Naive thymus-derived CD8-positive, alpha-beta T cell (primary cell): ENCODE data around the gene GNA12. TPM values are rescaled to one million over a fixed set of nuclear protein-coding genes. Genes with fewer than 3 reads are reported as not detected.

Experiments used
- ATAC-seq, 2 donors: fragments of 150-1000 bp; cut with Tn5 transposase in 1 of 2; sonication (Bioruptor Pico), chemical (Tn5 transposase) in 1 of 2; 1 replicate in 1 of 2; 2 replicates in 1 of 2; pipeline ENCODE4 v1.10.0; 2021; ENCODE audit warnings: mild to moderate bottlenecking in 2 of 2, moderate library complexity in 2 of 2
- POLR2A ChIA-PET: fragments of 350-600 bp; sonication (Branson Sonifier 250); formaldehyde crosslinking; loops from one replicate; lab custom pipeline; 2021; ENCODE audit warnings: antibody characterized with exemption; lab: Charles Lee
- DNase-seq, 10 donors: peaks; one replicate each; pipeline versions ENCODE4 v3.0.0 to v3.0.0-alpha.2; 2020 to 2022
- H3K27ac Mint-ChIP-seq, 10 donors: one replicate each; pipeline ENCODE4 v1.8.0; 2020 to 2022; ENCODE audit warnings: mild to moderate bottlenecking in 10 of 10, mixed read lengths in 10 of 10, moderate library complexity in 4 of 10, inconsistent platforms in 1 of 10
- H3K27me3 Mint-ChIP-seq, 5 donors: one replicate each; pipeline ENCODE4 v1.8.0; 2021 to 2022; ENCODE audit warnings: mixed read lengths in 5 of 5
- H3K36me3 Mint-ChIP-seq, 3 donors: one replicate each; pipeline ENCODE4 v1.8.0; 2020 to 2022; ENCODE audit warnings: mixed read lengths in 3 of 3, mild to moderate bottlenecking in 2 of 3, inconsistent platforms in 1 of 3
- H3K4me1 Mint-ChIP-seq, 4 donors: one replicate each; pipeline ENCODE4 v1.8.0; 2021 to 2022; ENCODE audit warnings: mixed read lengths in 4 of 4
- H3K4me3 Mint-ChIP-seq, 10 donors: one replicate each; pipeline ENCODE4 v1.8.0; 2020 to 2022; ENCODE audit warnings: mild to moderate bottlenecking in 10 of 10, mixed read lengths in 10 of 10, moderate library complexity in 6 of 10, inconsistent platforms in 1 of 10
- H3K9me3 Mint-ChIP-seq, 9 donors: one replicate each; pipeline ENCODE4 v1.8.0; 2020 to 2022; ENCODE audit warnings: mixed read lengths in 9 of 9, mild to moderate bottlenecking in 3 of 9, inconsistent platforms in 1 of 9, moderate library complexity in 1 of 9
- polyA plus RNA-seq, 3 donors: library from polyadenylated mRNA; unstranded; fragments of 300-500 nt; fragmentation: Illumina TruSeq; gene quantifications; one replicate each; pipeline ENCODE4 v1.2.3, GENCODE V29; 2021
- total RNA-seq, 8 experiments: library from RNA in 2 of 8; stranded (reverse) in 2 of 8; gene quantifications; one replicate each; pipeline ENCODE4 v1.2.3 and lab custom pipeline; 2021 to 2026

Gene GNA12
- total and polyA plus RNA-seq, 5 experiments from 2014 or later = 4.6 to 21.4 (median 13.7) TPM

GRCh38 chr7:2819161-2819953 lies 24.8 kb downstream of the GNA12 start:
- Mint-ChIP-seq H3K27me3 (no peaks in the 10 kb centered on the region), H3K9me3 (no peaks in the 10 kb centered on the region), H3K27ac (no peak overlapping the region), H3K4me3 (no peak overlapping the region), H3K36me3 (peaks cover 0 to 8% (median 3%) of the 10 kb centered on the region in 3 donors), H3K4me1 (peaks cover 27 to 40% (median 28%) of the 10 kb centered on the region in 4 donors)
- no peak for DNase-seq
- ATAC-seq = no peak
- POLR2A ChIA-PET = no interaction called here

- H3K4me1 Mint-ChIP-seq = peaks cover 21 to 36% (median 22%) of the 10 kb centered on the region in 4 donors
- POLR2A ChIA-PET = no interaction called here
- DNase-seq (no peak), ATAC-seq (no peak)
- H3K36me3 Mint-ChIP-seq = peaks cover 0 to 15% (median 7%) of the 10 kb centered on the region in 3 donors
- H3K27me3 Mint-ChIP-seq = no peaks in the 10 kb centered on the region
- no peak overlapping the region for H3K4me3 Mint-ChIP-seq
- no peaks in the 10 kb centered on the region for H3K9me3 Mint-ChIP-seq
- no peak overlapping the region for H3K27ac Mint-ChIP-seq
Observed at GRCh38 chr7:2818653-2819052, 25.5 kb downstream of the GNA12 start.

DNA sequence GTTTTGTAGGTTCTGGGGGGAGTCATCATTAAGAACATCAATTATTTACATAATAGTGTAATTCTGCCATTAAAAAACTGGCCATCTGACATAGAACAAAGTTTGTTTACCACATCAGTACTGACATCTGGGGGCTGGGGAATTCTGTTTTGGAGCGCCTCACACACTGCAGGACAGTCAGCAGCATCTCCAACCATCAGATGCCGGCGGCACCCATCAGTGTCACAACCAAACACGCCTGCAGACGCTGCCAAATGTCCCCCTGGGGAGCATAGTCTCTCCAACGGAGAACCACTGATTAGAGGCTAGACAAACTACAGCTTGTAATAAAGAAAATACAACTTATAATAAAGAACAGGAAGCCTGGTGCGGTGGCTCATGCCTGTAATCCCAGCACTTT lies 26.0 kb downstream of the GNA12 start:
- Mint-ChIP-seq H3K4me1 (peaks cover 21 to 36% (median 22%) of the 10 kb centered on the region in 4 donors), H3K27ac (no peak overlapping the region), H3K27me3 (no peaks in the 10 kb centered on the region), H3K4me3 (no peak overlapping the region), H3K9me3 (no peaks in the 10 kb centered on the region), H3K36me3 (peaks cover 0 to 18% (median 11%) of the 10 kb centered on the region in 3 donors)
- ATAC-seq (no peak), DNase-seq (no peak)
- POLR2A ChIA-PET = no interaction called here

DNA sequence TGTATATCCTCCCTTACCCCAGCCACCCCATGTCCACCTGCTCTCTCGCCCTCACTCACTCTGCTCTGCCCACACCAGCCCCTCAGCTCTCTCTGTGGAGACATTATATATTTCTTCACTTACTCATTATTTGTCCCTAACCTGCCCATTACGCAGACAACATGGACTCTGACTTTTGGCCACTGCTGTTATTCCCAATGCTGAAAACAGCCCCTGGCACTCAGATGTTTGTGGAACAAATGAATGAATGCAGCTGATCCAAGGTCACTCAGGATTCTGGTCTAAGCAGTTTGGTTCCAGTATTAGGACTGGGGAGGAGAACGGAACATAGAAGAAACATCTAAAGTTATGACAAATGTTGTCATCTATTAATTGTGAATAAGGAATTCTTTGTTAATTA lies 26.7 kb downstream of the GNA12 start:
- H3K4me1 Mint-ChIP-seq = peaks cover 21 to 35% (median 23%) of the 10 kb centered on the region in 4 donors
- no peaks in the 10 kb centered on the region for H3K9me3 Mint-ChIP-seq
- H3K27ac Mint-ChIP-seq = peak overlapping the region in 2 of 10 donors; percentile 35 to 58
- no peak overlapping the region for H3K4me3 Mint-ChIP-seq
- no peaks in the 10 kb centered on the region for H3K27me3 Mint-ChIP-seq
- DNase-seq = no peak
- H3K36me3 Mint-ChIP-seq = peaks cover 0 to 18% (median 11%) of the 10 kb centered on the region in 3 donors
- no peak for ATAC-seq
- POLR2A ChIA-PET = no interaction called here

DNA sequence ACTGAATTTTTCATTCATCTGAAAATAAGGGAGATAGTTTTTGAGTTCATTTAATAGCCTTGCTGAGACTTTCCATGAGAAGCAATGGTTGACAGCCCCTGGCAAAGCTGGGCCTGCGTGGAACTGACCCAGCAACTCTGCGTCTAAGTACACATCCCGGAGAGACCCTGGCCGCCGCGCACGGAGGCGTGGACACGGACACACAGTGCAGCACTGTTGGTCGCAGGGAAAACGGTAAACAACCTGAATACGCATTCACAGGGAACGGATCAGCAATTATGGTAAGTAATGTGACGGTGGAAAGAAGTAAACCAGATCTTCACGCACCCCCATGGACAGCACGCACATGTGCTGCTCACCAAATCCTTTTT lies 28.2 kb downstream of the GNA12 start:
- H3K9me3 Mint-ChIP-seq = no peaks in the 10 kb centered on the region
- POLR2A ChIA-PET = no interaction called here
- peaks cover 10 to 28% (median 20%) of the 10 kb centered on the region in 4 donors for H3K4me1 Mint-ChIP-seq
- no peaks in the 10 kb centered on the region for H3K27me3 Mint-ChIP-seq
- peaks cover 0 to 22% (median 12%) of the 10 kb centered on the region in 3 donors for H3K36me3 Mint-ChIP-seq
- no peak overlapping the region for H3K4me3 Mint-ChIP-seq
- ATAC-seq = no peak
- DNase-seq = no peak
- H3K27ac Mint-ChIP-seq = no peak overlapping the region

- Mint-ChIP-seq H3K9me3 (no peaks in the 10 kb centered on the region), H3K27me3 (no peaks in the 10 kb centered on the region), H3K4me3 (no peak overlapping the region), H3K36me3 (peaks cover 0 to 22% (median 12%) of the 10 kb centered on the region in 3 donors), H3K27ac (peak overlapping the region in 3 of 10 donors; percentile 34 to 55 (median 35)), H3K4me1 (peaks cover 8 to 32% (median 21%) of the 10 kb centered on the region in 4 donors)
- ATAC-seq = no peak
- POLR2A ChIA-PET = no interaction called here
- DNase-seq = no peak
Observed at GRCh38 chr7:2814946-2815874, 28.9 kb downstream of the GNA12 start.

DNA sequence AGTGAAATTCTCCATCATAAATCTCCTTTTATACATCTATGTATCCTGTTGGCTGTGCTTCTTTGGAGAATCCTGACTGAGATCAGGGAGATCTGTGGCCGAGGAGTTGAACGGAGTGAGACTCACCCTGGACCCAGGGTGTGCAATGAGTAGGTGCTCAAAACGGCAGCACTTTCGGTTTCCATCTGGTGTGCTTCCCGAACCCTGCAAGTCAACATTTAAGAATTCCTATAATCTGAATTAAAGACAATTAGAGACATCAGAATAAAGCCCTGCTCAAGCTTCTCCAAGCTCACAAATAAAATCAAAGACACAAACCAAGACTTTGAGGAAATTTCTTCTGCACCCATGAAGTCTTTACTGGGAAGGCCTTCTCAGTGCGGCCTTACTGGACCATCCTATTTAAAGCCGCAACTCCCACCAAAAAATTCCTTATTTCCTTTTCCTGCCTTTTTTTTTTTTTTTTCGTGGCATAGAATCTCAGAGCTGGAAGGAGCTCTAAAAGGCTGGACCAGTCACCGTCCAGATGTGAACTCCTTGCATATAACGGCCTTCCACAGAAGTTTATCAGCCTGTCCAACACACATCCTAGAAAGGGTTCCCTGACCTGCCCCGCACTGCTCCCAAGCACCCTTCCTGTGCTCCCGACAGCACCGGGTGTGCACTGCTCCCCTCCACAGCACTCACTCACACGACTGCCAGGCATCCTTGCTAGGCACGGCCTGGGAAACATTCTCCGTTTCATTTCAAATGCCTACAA lies 29.7 kb downstream of the GNA12 start:
- Mint-ChIP-seq H3K4me3 (no peak overlapping the region), H3K4me1 (peaks cover 5 to 24% (median 16%) of the 10 kb centered on the region in 4 donors), H3K36me3 (peaks cover 0 to 18% (median 12%) of the 10 kb centered on the region in 3 donors), H3K9me3 (no peaks in the 10 kb centered on the region), H3K27me3 (no peaks in the 10 kb centered on the region), H3K27ac (peak overlapping the region in 2 of 10 donors; percentile 34 to 35)
- DNase-seq = no peak
- ATAC-seq = no peak
- POLR2A ChIA-PET = no interaction called here

- no peak overlapping the region for H3K4me3 Mint-ChIP-seq
- POLR2A ChIA-PET = no interaction called here
- H3K4me1 Mint-ChIP-seq = peaks cover 11 to 24% (median 22%) of the 10 kb centered on the region in 4 donors
- H3K27me3 Mint-ChIP-seq = no peaks in the 10 kb centered on the region
- DNase-seq = no peak
- ATAC-seq = no peak
- H3K36me3 Mint-ChIP-seq = peaks cover 0 to 18% (median 14%) of the 10 kb centered on the region in 3 donors
- no peak overlapping the region for H3K27ac Mint-ChIP-seq
- no peaks in the 10 kb centered on the region for H3K9me3 Mint-ChIP-seq
Observed at GRCh38 chr7:2813350-2814185, 30.5 kb downstream of the GNA12 start.

DNA sequence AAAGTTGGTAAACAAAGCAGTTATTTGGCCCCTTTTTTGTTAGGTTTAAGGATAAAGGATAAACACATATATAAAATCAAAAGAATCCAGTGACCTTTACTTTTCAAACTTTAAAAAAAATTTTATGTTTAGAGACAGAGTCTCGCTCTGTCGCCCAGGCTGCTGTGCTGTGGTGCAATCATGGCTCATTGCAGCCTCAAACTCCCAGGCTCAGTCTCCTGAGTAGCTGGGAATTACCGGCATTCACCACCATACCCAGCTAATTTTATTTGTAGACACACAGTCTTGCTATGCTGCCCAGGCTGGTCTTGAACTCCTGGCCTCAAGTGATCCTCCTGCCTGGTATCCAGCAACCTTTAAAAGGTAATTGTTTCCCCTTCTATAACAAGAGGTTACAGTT lies 31.3 kb downstream of the GNA12 start:
- peaks cover 0 to 18% (median 14%) of the 10 kb centered on the region in 3 donors for H3K36me3 Mint-ChIP-seq
- POLR2A ChIA-PET = no interaction called here
- H3K4me1 Mint-ChIP-seq = peaks cover 15 to 29% (median 23%) of the 10 kb centered on the region in 4 donors
- no peak overlapping the region for H3K4me3 Mint-ChIP-seq
- no peaks in the 10 kb centered on the region for H3K27me3 Mint-ChIP-seq
- H3K9me3 Mint-ChIP-seq = no peaks in the 10 kb centered on the region
- ATAC-seq (no peak), DNase-seq (no peak)
- no peak overlapping the region for H3K27ac Mint-ChIP-seq

- POLR2A ChIA-PET = interaction anchor here (0.7 kb wide), 1 partner anchor 13 kb away, joined by 3 read pairs; no protein-coding TSS in a partner anchor
- H3K4me3 Mint-ChIP-seq = no peak overlapping the region
- H3K9me3 Mint-ChIP-seq = no peaks in the 10 kb centered on the region
Observed at GRCh38 chr7:2812114-2812487, 32.0 kb downstream of the GNA12 start.

GRCh38 chr7:2811476-2812113 lies 32.5 kb downstream of the GNA12 start:
- Mint-ChIP-seq H3K27ac (peak overlapping the region in 1 of 10 donors; percentile 59), H3K9me3 (no peaks in the 10 kb centered on the region), H3K4me3 (no peak overlapping the region), H3K4me1 (peaks cover 15 to 26% (median 23%) of the 10 kb centered on the region in 4 donors), H3K27me3 (no peaks in the 10 kb centered on the region), H3K36me3 (peaks cover 0 to 18% (median 13%) of the 10 kb centered on the region in 3 donors)
- ATAC-seq (no peak), DNase-seq (no peak)
- POLR2A ChIA-PET = interaction anchor here (0.7 kb wide), 1 partner anchor 14 kb away, joined by 3 read pairs; no protein-coding TSS in a partner anchor

More at GRCh38 chr7:2812114-2812487, 32.0 kb downstream of the GNA12 start:
- Mint-ChIP-seq H3K4me1 (peaks cover 15 to 26% (median 23%) of the 10 kb centered on the region in 4 donors), H3K27me3 (no peaks in the 10 kb centered on the region), H3K27ac (no peak overlapping the region), H3K36me3 (peaks cover 0 to 18% (median 13%) of the 10 kb centered on the region in 3 donors)
- ATAC-seq = no peak
- no peak for DNase-seq
